Measurements from ENCODE around the gene TSHZ2.

Gene TSHZ2

GRCh38 chr20:53133125-53133524 is 161.0 kb downstream of the TSHZ2 start:
- no peak for DNase-seq (ENCODE audit: low spot score)

- DNase-seq (ENCODE audit: low spot score), result no peak
These were observed 161.5 kb downstream of the TSHZ2 start for GRCh38 chr20:53133628-53134027.

- no peak for DNase-seq (ENCODE audit: low spot score)
These were observed 164.3 kb downstream of the TSHZ2 start for GRCh38 chr20:53136473-53136872.

GRCh38 chr20:53138454-53139262 is 166.5 kb downstream of the TSHZ2 start:
- DNase-seq (ENCODE audit: low spot score), result no peak

- DNase-seq (ENCODE audit: low spot score), result no peak
These were observed 169.3 kb downstream of the TSHZ2 start for GRCh38 chr20:53141201-53142050.

- no peak for DNase-seq (ENCODE audit: low spot score)
These were observed 170.3 kb downstream of the TSHZ2 start for GRCh38 chr20:53142225-53143127.

GRCh38 chr20:53146201-53146891 is 174.2 kb downstream of the TSHZ2 start:
- no peak for DNase-seq (ENCODE audit: low spot score)

- no peak for DNase-seq (ENCODE audit: low spot score)
These were observed 176.6 kb downstream of the TSHZ2 start for GRCh38 chr20:53148771-53149147.

GRCh38 chr20:53149148-53149889 is 177.2 kb downstream of the TSHZ2 start:
- DNase-seq (ENCODE audit: low spot score), result no peak

- DNase-seq (ENCODE audit: low spot score), result no peak
These were observed 177.7 kb downstream of the TSHZ2 start for GRCh38 chr20:53149890-53150205.

GRCh38 chr20:53150532-53150931 is 178.4 kb downstream of the TSHZ2 start:
- DNase-seq (ENCODE audit: low spot score), result no peak

GRCh38 chr20:53152228-53152627 is 180.1 kb downstream of the TSHZ2 start:
- no peak for DNase-seq (ENCODE audit: low spot score)

GRCh38 chr20:53154540-53154939 is 182.4 kb downstream of the TSHZ2 start:
- DNase-seq (ENCODE audit: low spot score), result no peak

GRCh38 chr20:53157443-53158408 is 185.6 kb downstream of the TSHZ2 start:
- DNase-seq (ENCODE audit: low spot score), result peak; percentile 72

GRCh38 chr20:53159160-53159559 is 187.0 kb downstream of the TSHZ2 start:
- no peak for DNase-seq (ENCODE audit: low spot score)

- DNase-seq (ENCODE audit: low spot score), result no peak
These were observed 188.9 kb downstream of the TSHZ2 start for GRCh38 chr20:53161073-53161472.

- no peak for DNase-seq (ENCODE audit: low spot score)
These were observed 189.3 kb downstream of the TSHZ2 start for GRCh38 chr20:53161473-53161872.

- DNase-seq (ENCODE audit: low spot score), result no peak
These were observed 190.2 kb downstream of the TSHZ2 start for GRCh38 chr20:53162251-53162835.

GRCh38 chr20:53163486-53163885 is 191.3 kb downstream of the TSHZ2 start:
- DNase-seq (ENCODE audit: low spot score), result no peak

All from D341Med (cell line).